K562 (cell line): Measurements from ENCODE around the gene SH3BP5. TPM values are rescaled to one million over a fixed set of nuclear protein-coding genes. Genes with fewer than 3 reads are reported as not detected.
A peak's percentile ranks its signal among the peaks of the same experiment; 100 is the strongest.

Source experiments
- CBFA2T3 ChIP-seq: fragments of 450-650 bp; IDR thresholded peaks from 2 replicates; pipeline ENCODE4 v1.6.1; 2017
- CHCHD3 ChIP-seq: fragments of 250-450 bp; sonication (Bioruptor Pico); IDR thresholded peaks from 2 replicates; pipeline ENCODE4 v2.1.2; 2022; ENCODE audit warnings: mild to moderate bottlenecking
- DIDO1 ChIP-seq: fragments of 450-650 bp; IDR thresholded peaks from 2 replicates; pipeline ENCODE4 v1.6.1; 2016; ENCODE audit warnings: low read depth, missing biosample characterization, missing genetic modification characterization
- ELF1 ChIP-seq: fragments of 200-800 bp; sonication (Bioruptor generic); IDR thresholded peaks from 2 replicates; pipeline ENCODE4 v1.6.1; 2016; ENCODE audit warnings: missing genetic modification characterization, missing compliant biosample characterization
- KAT2B ChIP-seq: IDR thresholded peaks from one replicate; pipeline ENCODE4 v1.6.1; 2012; ENCODE audit warnings: low read depth, mild to moderate bottlenecking, control low read depth, inconsistent platforms, low read length, moderate library complexity
- MYNN ChIP-seq, 2 experiments: sonication (generic); formaldehyde crosslinking in 1 of 2; IDR thresholded peaks; 2 replicates each; pipeline versions ENCODE4 v1.5.0 to v1.6.1; 2016 to 2020; ENCODE audit warnings: antibody characterized with exemption in 1 of 2, missing genetic modification reagents in 1 of 2
- PBX2 ChIP-seq, 2 experiments: IDR thresholded peaks in 1 of 2; conservative IDR thresholded peaks in 1 of 2; 2 replicates each; pipeline ENCODE4 v1.6.1; 2016; ENCODE audit warnings: low read depth in 2 of 2, mild to moderate bottlenecking in 1 of 2, missing compliant biosample characterization in 1 of 2, missing genetic modification characterization in 1 of 2, moderate library complexity in 1 of 2
- RBFOX2 ChIP-seq: fragments of 200-400 bp; formaldehyde crosslinking; IDR thresholded peaks from 2 replicates; pipeline ENCODE4 v1.6.1; 2017; ENCODE audit warnings: low read depth, mild to moderate bottlenecking, low read length, moderate library complexity
- RCOR1 ChIP-seq, 2 experiments: IDR thresholded peaks; 2 replicates each; pipeline ENCODE4 v1.6.1; 2012; ENCODE audit warnings: low read depth in 2 of 2, low read length in 2 of 2, borderline replicate concordance in 1 of 2, improper control_type of control experiment in 1 of 2
- SOX6 ChIP-seq: fragments of 450-650 bp; IDR thresholded peaks from 2 replicates; pipeline ENCODE4 v1.6.1; 2014; ENCODE audit warnings: mild to moderate bottlenecking
- SRSF1 ChIP-seq: fragments of 200-400 bp; formaldehyde crosslinking; IDR thresholded peaks from 2 replicates; pipeline ENCODE4 v1.6.1; 2017; ENCODE audit warnings: mild to moderate bottlenecking, low read depth, low read length, moderate library complexity
- ZBTB33 ChIP-seq: sonication (generic); formaldehyde crosslinking; IDR thresholded peaks from 2 replicates; pipeline ENCODE4 v1.8.1; 2023; ENCODE audit warnings: mild to moderate bottlenecking, missing genetic modification reagents
- ZBTB43 ChIP-seq: sonication (generic); formaldehyde crosslinking; IDR thresholded peaks from 2 replicates; pipeline ENCODE4 v1.8.0; 2023; ENCODE audit warnings: mild to moderate bottlenecking, missing genetic modification reagents
- ZFP36 ChIP-seq: fragments of 150-350 bp; IDR thresholded peaks from 2 replicates; pipeline ENCODE4 v1.6.1; 2018; ENCODE audit warnings: low read length, low read depth; ENCODE audit not compliant: partially characterized antibody
- ZFPM2 ChIP-seq: fragments of 250-450 bp; sonication (Bioruptor Pico); IDR thresholded peaks from 2 replicates; pipeline ENCODE4 v1.5.1; 2022; ENCODE audit warnings: mild to moderate bottlenecking
- ZNF217 ChIP-seq: sonication (generic); formaldehyde crosslinking; IDR thresholded peaks from 2 replicates; pipeline ENCODE4 v1.8.0; 2022; ENCODE audit warnings: mild to moderate bottlenecking, missing genetic modification reagents
- ZNF232 ChIP-seq: sonication (generic); formaldehyde crosslinking; IDR thresholded peaks from 2 replicates; pipeline ENCODE4 v1.8.0; 2022; ENCODE audit warnings: mild to moderate bottlenecking, missing genetic modification reagents
- ZNF263 ChIP-seq: sonication (generic); formaldehyde crosslinking; IDR thresholded peaks from 2 replicates; pipeline ENCODE4 v1.8.0; 2022; ENCODE audit warnings: mild to moderate bottlenecking, missing genetic modification reagents, borderline replicate concordance
- ZNF507 ChIP-seq: conservative IDR thresholded peaks from 2 replicates; pipeline ENCODE4 v1.6.1; 2017; ENCODE audit warnings: missing genetic modification characterization, missing compliant biosample characterization
- ZNF740 ChIP-seq, 3 experiments: fragments of 200-800 bp in 1 of 3; sonication (Bioruptor generic) in 1 of 3; sonication (generic) in 1 of 3; formaldehyde crosslinking in 1 of 3; IDR thresholded peaks; 2 replicates each; pipeline versions ENCODE4 v1.6.1 to v1.8.0; 2016 to 2022; ENCODE audit warnings: mild to moderate bottlenecking in 2 of 3, missing compliant biosample characterization in 2 of 3, missing genetic modification characterization in 2 of 3, missing genetic modification reagents in 1 of 3
- polyA plus RNA-seq, 8 experiments: library from polyadenylated mRNA; depleted of rRNA in 4 of 8; stranded (reverse) in 5 of 8; unstranded in 3 of 8; fragments of >200 nt; fragmentation: Nextera tagmentation in 2 of 8; fragmentation: Illumina TruSeq in 1 of 8; extraction: Ambion mirVana in 2 of 8; extraction: Trizol in 1 of 8; gene quantifications; 2 replicates each; pipeline versions ENCODE4 v1.2.1 to v1.2.3, GENCODE V29; 2011 to 2014; ENCODE audit warnings: inconsistent platforms in 1 of 8, missing spikeins in 1 of 8
- total RNA-seq, 7 experiments: library from RNA; depleted of rRNA in 6 of 7; stranded (reverse); fragments of >200 nt in 6 of 7; fragmentation: Illumina TruSeq in 2 of 7; extraction: Trizol in 2 of 7; gene quantifications; 2 replicates each; pipeline versions ENCODE4 v1.2.1 to v1.2.3, GENCODE V29; 2011 to 2021; ENCODE audit warnings: low replicate concordance in 1 of 7

Gene SH3BP5
- total and polyA plus RNA-seq, 9 of the 15 experiments (the other 6 are each of a cell fraction or from before 2014, with no cell fraction given), result 2.9 to 29.0 (median 14.9) TPM

GRCh38 chr3:15377961-15378791, 45.8 kb upstream of the SH3BP5 start (continued):
- TF ChIP-seq SOX6 (no peak), ZNF217 (CRISPR knock-in tag) (no peak), ZNF740 (CRISPR knock-in tag; IDR thresholded peaks at IDR 0.05) (no peak), ZNF740 (tag; IDR thresholded peaks at IDR 0.05) (no peak), SRSF1 (no peak), ZFPM2 (CRISPR knock-in tag) (no peak), ELF1 (tag) (peak; percentile 82), ZNF507 (tag) (no peak), MYNN (IDR thresholded peaks at IDR 0.05) (no peak), MYNN (CRISPR knock-in tag; IDR thresholded peaks at IDR 0.05) (no peak), RBFOX2 (no peak), ZNF232 (CRISPR knock-in tag) (no peak), PBX2 (CRISPR knock-in tag; IDR thresholded peaks at IDR 0.05; ENCODE audit: low read depth) (no peak), PBX2 (tag; conservative IDR thresholded peaks at IDR 0.05; ENCODE audit: low read depth) (peak; percentile 30; the same call in 1 of the 2 replicates), RCOR1 (IDR thresholded peaks at IDR 0.05; ENCODE audit: borderline replicate concordance in 1 of 2, low read depth in 2 of 2, low read length in 2 of 2) (0 out of 4 replicates have a peak, but pooled peaks of 1 of the 2 experiments have one; percentile 74), ZFP36 (peak; percentile 23), CHCHD3 (CRISPR knock-in tag) (no peak), ZNF263 (peak; percentile 26; the same call in 1 of the 2 replicates), CBFA2T3 (no peak), ZBTB33 (CRISPR knock-in tag) (0 out of 2 replicates have a peak, but pooled peaks have one; percentile 14), ZBTB43 (CRISPR knock-in tag) (0 out of 2 replicates have a peak, but pooled peaks have one; percentile 40), KAT2B (no peak), DIDO1 (tag) (peak; percentile 92)
